ENCODE measurements around the gene CRLF1.

Gene CRLF1

GRCh38 chr19:18620902-18621301, 14.3 kb upstream of the CRLF1 start:
- no peak for DNase-seq (ENCODE audit: insufficient read length, low spot score)
- no peak for FAIRE-seq
- no peak for TF ChIP-seq SPI1 (IDR thresholded peaks at IDR 0.05; ENCODE audit: low read depth, low read length)
- no peak for TF ChIP-seq TAF1 (IDR thresholded peaks at IDR 0.05; ENCODE audit: low read depth, low read length)
- no peak for TF ChIP-seq POLR2A (IDR thresholded peaks at IDR 0.05; ENCODE audit: low read depth, low read length)
- TF ChIP-seq POU2F2 (IDR thresholded peaks at IDR 0.05; ENCODE audit: low read depth, low read length): no peak
- TF ChIP-seq POLR2AphosphoS5 (IDR thresholded peaks at IDR 0.05; ENCODE audit: low read depth, low read length): no peak
- TF ChIP-seq PAX5 (IDR thresholded peaks at IDR 0.05; ENCODE audit: insufficient read depth, low read length, severe bottlenecking): no peak

DNA sequence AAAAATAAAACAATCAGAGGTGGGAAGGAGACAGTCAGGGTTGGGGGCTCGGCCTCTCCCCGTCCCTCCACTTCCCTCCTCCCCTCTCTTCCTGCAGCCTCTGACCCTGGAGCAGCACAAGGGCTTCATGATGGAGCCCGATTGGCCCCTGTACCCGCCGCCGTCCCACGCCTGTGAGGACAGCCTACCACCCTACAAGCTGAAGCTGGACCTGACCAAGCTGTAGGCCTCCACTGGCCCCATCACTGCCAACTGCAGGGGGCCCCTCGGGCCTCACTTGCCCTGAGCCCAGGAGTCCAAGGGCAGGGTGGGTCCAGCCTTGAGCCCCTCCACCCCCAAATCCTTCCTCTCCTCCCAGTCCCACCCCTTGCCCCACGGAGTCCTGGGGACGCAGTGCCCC, 13.7 kb upstream of the CRLF1 start:
- TF ChIP-seq TAF1 (IDR thresholded peaks at IDR 0.05; ENCODE audit: low read depth, low read length): no peak
- no peak for TF ChIP-seq POLR2AphosphoS5 (IDR thresholded peaks at IDR 0.05; ENCODE audit: low read depth, low read length)
- TF ChIP-seq PAX5 (IDR thresholded peaks at IDR 0.05; ENCODE audit: insufficient read depth, low read length, severe bottlenecking): no peak
- no peak for TF ChIP-seq SPI1 (IDR thresholded peaks at IDR 0.05; ENCODE audit: low read depth, low read length)
- TF ChIP-seq POU2F2 (IDR thresholded peaks at IDR 0.05; ENCODE audit: low read depth, low read length): no peak
- TF ChIP-seq POLR2A (IDR thresholded peaks at IDR 0.05; ENCODE audit: low read depth, low read length): no peak
- FAIRE-seq: no peak

GRCh38 chr19:18618236-18618635, 11.6 kb upstream of the CRLF1 start:
- FAIRE-seq (no peak), DNase-seq (ENCODE audit: insufficient read length, low spot score) (no peak)
- TF ChIP-seq TAF1 (IDR thresholded peaks at IDR 0.05; ENCODE audit: low read depth, low read length) (no peak), POLR2A (IDR thresholded peaks at IDR 0.05; ENCODE audit: low read depth, low read length) (no peak), SPI1 (IDR thresholded peaks at IDR 0.05; ENCODE audit: low read depth, low read length) (no peak), PAX5 (IDR thresholded peaks at IDR 0.05; ENCODE audit: insufficient read depth, low read length, severe bottlenecking) (no peak), POU2F2 (IDR thresholded peaks at IDR 0.05; ENCODE audit: low read depth, low read length) (no peak), POLR2AphosphoS5 (IDR thresholded peaks at IDR 0.05; ENCODE audit: low read depth, low read length) (no peak)

More for the DNA sequence above, 13.7 kb upstream of the CRLF1 start:
- DNase-seq (ENCODE audit: insufficient read length, low spot score): no peak

DNA sequence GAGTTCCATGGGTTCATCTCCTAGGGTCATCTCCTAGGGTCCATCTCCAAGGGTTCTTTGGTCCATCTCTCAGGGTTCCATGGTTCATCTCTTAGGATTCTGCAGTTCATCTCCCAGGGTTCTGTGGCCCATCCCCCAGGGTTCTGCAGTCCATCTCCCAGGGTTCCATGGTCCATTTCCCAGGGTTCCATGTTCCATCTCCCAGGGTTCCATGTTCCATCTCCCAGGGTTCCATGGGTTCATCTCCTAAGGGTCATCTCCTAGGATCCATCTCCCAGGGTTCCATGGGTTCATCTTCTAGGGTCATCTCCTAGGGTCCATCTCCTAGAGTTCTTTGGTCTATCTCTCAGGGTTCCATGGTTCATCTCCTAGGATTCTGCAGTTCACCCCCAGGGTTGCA, 11.0 kb upstream of the CRLF1 start:
- DNase-seq (ENCODE audit: insufficient read length, low spot score) (no peak), FAIRE-seq (no peak)
- TF ChIP-seq POLR2AphosphoS5 (IDR thresholded peaks at IDR 0.05; ENCODE audit: low read depth, low read length) (no peak), POU2F2 (IDR thresholded peaks at IDR 0.05; ENCODE audit: low read depth, low read length) (no peak), PAX5 (IDR thresholded peaks at IDR 0.05; ENCODE audit: insufficient read depth, low read length, severe bottlenecking) (no peak), TAF1 (IDR thresholded peaks at IDR 0.05; ENCODE audit: low read depth, low read length) (no peak), POLR2A (IDR thresholded peaks at IDR 0.05; ENCODE audit: low read depth, low read length) (no peak), SPI1 (IDR thresholded peaks at IDR 0.05; ENCODE audit: low read depth, low read length) (no peak)

DNA sequence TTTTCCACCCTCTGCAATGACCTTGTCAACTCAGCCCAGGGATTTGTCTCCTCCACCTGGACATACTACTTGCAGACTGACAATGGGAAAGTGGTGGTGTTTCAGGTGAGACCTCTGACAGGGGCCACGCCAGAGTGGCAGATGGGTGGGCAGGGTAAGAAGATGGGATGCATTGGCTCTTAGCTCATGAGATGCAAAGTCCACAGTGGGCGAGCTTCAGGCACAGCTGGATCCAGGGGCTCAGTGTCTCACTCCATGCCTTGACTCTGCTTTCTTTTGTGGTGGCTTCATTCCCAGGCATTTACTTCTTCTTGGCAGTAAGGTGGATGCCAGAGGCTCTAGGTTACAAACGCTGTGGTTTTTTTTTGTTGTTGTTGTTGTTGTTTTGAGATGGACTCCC, 9.4 kb upstream of the CRLF1 start:
- no peak for FAIRE-seq

DNA sequence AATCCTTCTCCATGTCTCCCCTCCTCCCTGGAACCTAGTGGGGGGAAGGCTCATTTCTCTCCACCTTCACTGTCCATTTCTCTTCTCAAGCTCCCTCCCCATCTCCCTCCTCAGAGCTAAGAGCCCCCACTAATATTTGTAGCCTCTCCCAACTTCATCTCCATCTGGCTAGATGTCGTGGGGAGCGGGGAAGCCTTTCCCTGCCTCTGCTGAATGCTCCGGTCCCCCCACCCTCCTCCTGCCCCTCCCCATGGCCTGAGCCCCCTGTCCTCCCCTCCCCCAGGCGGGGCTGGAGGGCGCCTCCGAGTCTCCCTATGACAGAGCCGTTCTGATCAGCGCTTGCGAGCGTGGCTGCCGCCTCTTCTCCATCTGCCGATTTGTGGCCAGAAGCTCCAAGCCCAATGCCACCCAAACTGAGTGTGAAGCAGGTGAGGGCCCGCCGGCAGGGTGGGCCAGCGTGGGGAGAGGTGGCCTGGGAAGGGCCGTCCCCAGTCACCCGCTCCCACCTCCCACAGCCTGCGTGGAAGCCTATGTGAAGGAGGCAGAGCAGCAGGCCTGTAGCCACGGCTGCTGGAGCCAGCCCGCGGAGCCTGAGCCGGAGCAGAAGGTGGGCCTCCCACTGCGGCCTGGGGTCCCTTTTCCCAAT, 7.1 kb upstream of the CRLF1 start:
- no peak for FAIRE-seq
- DNase-seq (ENCODE audit: insufficient read length, low spot score): no peak
- TF ChIP-seq TAF1 (IDR thresholded peaks at IDR 0.05; ENCODE audit: low read depth, low read length): no peak
- no peak for TF ChIP-seq POLR2A (IDR thresholded peaks at IDR 0.05; ENCODE audit: low read depth, low read length)
- TF ChIP-seq POU2F2 (IDR thresholded peaks at IDR 0.05; ENCODE audit: low read depth, low read length): no peak
- no peak for TF ChIP-seq POLR2AphosphoS5 (IDR thresholded peaks at IDR 0.05; ENCODE audit: low read depth, low read length)
- TF ChIP-seq SPI1 (IDR thresholded peaks at IDR 0.05; ENCODE audit: low read depth, low read length): no peak
- no peak for TF ChIP-seq PAX5 (IDR thresholded peaks at IDR 0.05; ENCODE audit: insufficient read depth, low read length, severe bottlenecking)

More for the DNA sequence above, 9.4 kb upstream of the CRLF1 start:
- DNase-seq (ENCODE audit: insufficient read length, low spot score): no peak
- TF ChIP-seq POLR2AphosphoS5 (IDR thresholded peaks at IDR 0.05; ENCODE audit: low read depth, low read length) (no peak), TAF1 (IDR thresholded peaks at IDR 0.05; ENCODE audit: low read depth, low read length) (no peak), POU2F2 (IDR thresholded peaks at IDR 0.05; ENCODE audit: low read depth, low read length) (no peak)

GRCh38 chr19:18612772-18613588, 6.4 kb upstream of the CRLF1 start, which contains the start of gene TMEM59L:
TMEM59L (plus strand) TSS chr19:18612870; CDS start chr19:18612959, 89 bp downstream.
- no peak for TF ChIP-seq TAF1 (IDR thresholded peaks at IDR 0.05; ENCODE audit: low read depth, low read length)
- no peak for TF ChIP-seq PAX5 (IDR thresholded peaks at IDR 0.05; ENCODE audit: insufficient read depth, low read length, severe bottlenecking)
- TF ChIP-seq SPI1 (IDR thresholded peaks at IDR 0.05; ENCODE audit: low read depth, low read length): no peak
- TF ChIP-seq POLR2AphosphoS5 (IDR thresholded peaks at IDR 0.05; ENCODE audit: low read depth, low read length): no peak
- TF ChIP-seq POU2F2 (IDR thresholded peaks at IDR 0.05; ENCODE audit: low read depth, low read length): no peak
- DNase-seq (ENCODE audit: insufficient read length, low spot score) (no peak), FAIRE-seq (no peak)

DNA sequence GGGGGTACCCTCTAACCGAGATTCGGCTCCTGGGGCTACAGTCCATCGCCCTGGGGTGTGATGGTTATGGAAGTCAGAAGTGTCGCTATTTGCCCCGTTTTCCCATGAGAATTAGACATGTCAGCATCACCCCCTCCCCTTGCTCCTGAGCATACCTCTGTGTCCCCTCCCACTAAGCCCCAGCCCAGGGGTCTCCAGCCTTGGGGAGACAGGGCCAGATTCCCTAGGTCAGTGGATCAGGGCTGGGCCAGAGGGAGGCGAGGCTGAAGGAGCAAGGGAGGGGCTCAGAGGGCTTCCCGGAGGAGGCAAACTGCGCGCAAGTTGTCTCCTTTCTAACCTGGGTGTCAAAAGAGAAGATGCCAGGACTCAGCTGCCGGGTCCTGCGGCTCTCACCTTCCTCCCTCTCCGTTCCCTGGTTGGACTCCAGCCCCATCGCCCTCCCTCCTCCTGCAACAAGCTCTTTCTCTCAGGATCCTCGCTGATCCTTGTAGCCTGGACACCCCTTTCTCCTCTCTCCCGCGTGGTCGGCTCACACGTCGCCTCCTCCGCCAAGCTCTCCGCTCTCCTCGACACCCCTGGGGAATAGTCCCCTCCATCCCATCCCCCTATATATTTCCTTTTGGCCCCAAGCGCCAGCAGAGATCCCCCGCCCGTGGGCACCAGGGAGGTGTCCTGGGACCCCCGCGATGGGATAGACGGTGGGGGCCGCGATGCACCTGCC, 5.6 kb upstream of the CRLF1 start:
- no peak for TF ChIP-seq POLR2AphosphoS5 (IDR thresholded peaks at IDR 0.05; ENCODE audit: low read depth, low read length)
- TF ChIP-seq TAF1 (IDR thresholded peaks at IDR 0.05; ENCODE audit: low read depth, low read length): no peak
- TF ChIP-seq POU2F2 (IDR thresholded peaks at IDR 0.05; ENCODE audit: low read depth, low read length): no peak
- TF ChIP-seq PAX5 (IDR thresholded peaks at IDR 0.05; ENCODE audit: insufficient read depth, low read length, severe bottlenecking): no peak
- no peak for TF ChIP-seq POLR2A (IDR thresholded peaks at IDR 0.05; ENCODE audit: low read depth, low read length)
- TF ChIP-seq SPI1 (IDR thresholded peaks at IDR 0.05; ENCODE audit: low read depth, low read length): no peak
- FAIRE-seq: peak; percentile 5
- DNase-seq (ENCODE audit: insufficient read length, low spot score): no peak

All from GM12891 (cell line).